ENCODE data around the gene USP36. TPM values are rescaled to one million over a fixed set of nuclear protein-coding genes. Genes with fewer than 3 reads are reported as not detected.
A peak's percentile ranks its signal among the peaks of the same experiment; 100 is the strongest.

The USP36 gene
- total and polyA plus RNA-seq, 7 donors: 6.7 to 49.3 (median 25.5) TPM

DNA sequence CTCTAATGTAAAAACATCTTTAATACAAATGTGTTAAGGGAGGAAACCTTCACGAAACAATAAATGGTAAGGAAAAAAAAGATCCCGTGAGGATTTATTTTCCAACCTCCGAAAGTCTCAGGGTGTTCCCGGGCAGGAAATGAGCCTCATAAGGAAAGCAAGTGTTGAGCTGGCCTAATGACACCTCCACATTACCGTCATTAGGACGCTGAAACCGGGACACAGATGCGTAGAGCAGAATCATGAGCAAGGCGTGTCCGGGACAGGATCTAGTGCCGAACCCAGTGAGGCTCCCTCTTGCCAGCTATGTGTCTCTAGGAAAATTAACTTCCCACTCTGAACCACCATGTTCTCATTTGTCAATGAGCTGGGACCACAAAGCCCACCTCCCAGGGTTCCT is 35.8 kb downstream of the USP36 start:
- no peaks in the 10 kb centered on the region for H3K27me3 ChIP-seq
- H3K4me1 ChIP-seq: peaks cover 0 to 6% (median 0%) of the 10 kb centered on the region in 4 donors
- DNase-seq: no peak
- TF ChIP-seq POLR2A (IDR thresholded peaks at IDR 0.05): no peak
- TF ChIP-seq POLR2AphosphoS5 (IDR thresholded peaks at IDR 0.05): peak in 3 of 4 donors; percentile 6 to 43 (median 34)
- H3K27ac ChIP-seq: peak overlapping the region in 3 of 4 donors; percentile 32 to 53 (median 48)
- WGBS, 2 donors: 80% methylated on average over 11 of the region's 11 CpGs
- H3K4me3 ChIP-seq: no peak overlapping the region
- no peaks in the 10 kb centered on the region for H3K9me3 ChIP-seq
- H3K36me3 ChIP-seq: peaks cover 43 to 91% (median 52%) of the 10 kb centered on the region in 4 donors
- intact Hi-C loops (cut with DNase I): no loop called here

DNA sequence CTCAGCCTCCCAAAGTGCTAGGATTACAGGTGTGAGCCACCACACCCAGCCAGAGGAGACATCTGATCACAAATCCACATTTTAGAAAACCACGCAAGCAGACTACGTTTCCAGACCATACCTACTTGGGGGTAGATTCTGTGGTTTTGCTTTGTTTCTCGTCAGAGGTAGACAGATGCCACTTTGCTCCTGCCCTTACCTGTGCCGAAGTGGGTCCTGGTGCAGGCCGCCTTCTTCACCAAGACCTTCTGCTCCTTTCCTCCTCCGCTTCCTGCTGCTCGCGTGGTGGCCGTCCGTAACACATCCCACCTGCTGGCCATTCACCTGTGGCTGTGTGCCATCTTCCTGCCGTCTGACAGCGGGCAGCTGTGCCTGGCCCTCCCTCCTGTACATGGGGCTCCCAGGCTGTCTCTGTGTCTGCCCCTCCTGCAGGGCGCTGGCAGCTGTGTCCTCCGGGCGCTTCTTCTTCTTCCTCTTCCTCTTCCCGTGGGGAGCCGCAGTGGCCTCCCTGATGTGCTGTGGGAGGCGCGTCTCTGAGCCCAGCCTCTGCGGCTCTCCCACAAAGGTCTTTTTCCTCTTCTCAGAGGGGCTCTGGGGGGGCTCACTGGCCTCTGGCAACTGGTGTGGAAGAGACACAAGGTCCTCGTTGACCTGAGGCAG is 37.3 kb downstream of the USP36 start:
- intact Hi-C loops (cut with DNase I): no loop called here
- no peaks in the 10 kb centered on the region for H3K9me3 ChIP-seq
- no peaks in the 10 kb centered on the region for H3K27me3 ChIP-seq
- peak overlapping the region in 2 of 4 donors; percentile 1 to 28 for H3K27ac ChIP-seq
- no peak overlapping the region for H3K4me3 ChIP-seq
- DNase-seq: no peak
- peaks cover 43 to 89% (median 52%) of the 10 kb centered on the region in 4 donors for H3K36me3 ChIP-seq
- H3K4me1 ChIP-seq: peaks cover 0 to 6% (median 0%) of the 10 kb centered on the region in 4 donors
- TF ChIP-seq EP300 (IDR thresholded peaks at IDR 0.05) (no peak), POLR2A (IDR thresholded peaks at IDR 0.05) (no peak), POLR2AphosphoS5 (IDR thresholded peaks at IDR 0.05) (no peak)
- TF ChIP-seq, protein P1, sequence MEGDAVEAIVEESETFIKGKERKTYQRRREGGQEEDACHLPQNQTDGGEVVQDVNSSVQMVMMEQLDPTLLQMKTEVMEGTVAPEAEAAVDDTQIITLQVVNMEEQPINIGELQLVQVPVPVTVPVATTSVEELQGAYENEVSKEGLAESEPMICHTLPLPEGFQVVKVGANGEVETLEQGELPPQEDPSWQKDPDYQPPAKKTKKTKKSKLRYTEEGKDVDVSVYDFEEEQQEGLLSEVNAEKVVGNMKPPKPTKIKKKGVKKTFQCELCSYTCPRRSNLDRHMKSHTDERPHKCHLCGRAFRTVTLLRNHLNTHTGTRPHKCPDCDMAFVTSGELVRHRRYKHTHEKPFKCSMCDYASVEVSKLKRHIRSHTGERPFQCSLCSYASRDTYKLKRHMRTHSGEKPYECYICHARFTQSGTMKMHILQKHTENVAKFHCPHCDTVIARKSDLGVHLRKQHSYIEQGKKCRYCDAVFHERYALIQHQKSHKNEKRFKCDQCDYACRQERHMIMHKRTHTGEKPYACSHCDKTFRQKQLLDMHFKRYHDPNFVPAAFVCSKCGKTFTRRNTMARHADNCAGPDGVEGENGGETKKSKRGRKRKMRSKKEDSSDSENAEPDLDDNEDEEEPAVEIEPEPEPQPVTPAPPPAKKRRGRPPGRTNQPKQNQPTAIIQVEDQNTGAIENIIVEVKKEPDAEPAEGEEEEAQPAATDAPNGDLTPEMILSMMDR (IDR thresholded peaks at IDR 0.05): no peak
- 69 to 85% methylated on average over 21 of the region's 21 CpGs for WGBS, 2 donors

DNA sequence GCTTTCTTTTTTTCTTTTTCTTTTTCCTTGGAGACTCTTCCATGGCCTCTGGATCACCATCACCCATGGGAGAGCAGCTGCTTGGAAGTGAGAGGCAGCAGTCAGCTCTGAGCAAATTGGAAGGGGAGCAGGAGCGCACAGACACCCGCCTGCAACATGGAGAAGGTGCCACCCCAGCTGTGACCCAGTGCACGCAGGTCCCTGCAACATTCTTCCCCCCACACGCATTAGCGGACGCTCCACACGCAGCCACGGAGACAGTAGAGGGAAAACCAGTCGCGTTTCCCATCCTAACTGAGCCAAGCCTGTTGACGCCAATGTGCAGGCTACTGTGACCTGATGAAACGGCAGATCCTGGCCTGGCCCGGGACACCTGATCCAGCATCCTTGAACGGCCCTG is 38.2 kb downstream of the USP36 start:
- Histone ChIP-seq H3K36me3 (peaks cover 41 to 90% (median 58%) of the 10 kb centered on the region in 4 donors), H3K4me1 (peaks cover 0 to 6% (median 0%) of the 10 kb centered on the region in 4 donors), H3K27me3 (no peaks in the 10 kb centered on the region), H3K4me3 (no peak overlapping the region), H3K9me3 (no peaks in the 10 kb centered on the region), H3K27ac (no peak overlapping the region)
- intact Hi-C loops (cut with DNase I): no loop called here
- WGBS, 2 donors: 96 to 97% methylated on average over 14 of the region's 14 CpGs
- TF ChIP-seq POLR2AphosphoS5 (IDR thresholded peaks at IDR 0.05) (no peak), POLR2A (IDR thresholded peaks at IDR 0.05) (no peak), EP300 (IDR thresholded peaks at IDR 0.05) (no peak)
- TF ChIP-seq, protein P1 (IDR thresholded peaks at IDR 0.05): no peak
- DNase-seq: no peak

DNA sequence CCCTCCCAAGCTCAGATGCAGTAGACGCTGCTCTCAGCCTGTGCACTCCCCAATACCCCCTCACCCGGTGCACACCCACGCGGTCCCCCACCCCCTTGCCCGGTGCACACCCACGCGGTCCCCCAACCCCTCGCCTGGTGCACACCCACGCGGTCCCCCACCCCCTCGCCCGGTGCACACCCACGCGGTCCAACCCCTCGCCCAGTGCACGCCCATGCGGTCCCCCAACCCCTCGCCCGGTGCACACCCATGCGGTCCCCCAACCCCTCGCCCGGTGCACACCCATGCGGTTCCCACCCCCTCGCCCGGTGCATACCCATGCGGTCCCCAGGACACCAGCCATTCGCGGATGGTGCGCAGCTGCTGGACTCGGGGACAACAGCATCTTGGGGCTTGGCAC is 38.6 kb downstream of the USP36 start:
- H3K4me1 ChIP-seq: peaks cover 0 to 6% (median 0%) of the 10 kb centered on the region in 4 donors
- no peaks in the 10 kb centered on the region for H3K9me3 ChIP-seq
- intact Hi-C loops (cut with DNase I): no loop called here
- no peak overlapping the region for H3K4me3 ChIP-seq
- no peaks in the 10 kb centered on the region for H3K27me3 ChIP-seq
- DNase-seq: no peak
- H3K36me3 ChIP-seq: peaks cover 40 to 90% (median 58%) of the 10 kb centered on the region in 4 donors
- TF ChIP-seq EP300 (IDR thresholded peaks at IDR 0.05) (no peak), POLR2A (IDR thresholded peaks at IDR 0.05) (no peak), POLR2AphosphoS5 (IDR thresholded peaks at IDR 0.05) (no peak)
- TF ChIP-seq, protein P1 (IDR thresholded peaks at IDR 0.05): no peak
- WGBS, 2 donors: 95 to 96% methylated on average over 30 of the region's 30 CpGs
- H3K27ac ChIP-seq: no peak overlapping the region

DNA sequence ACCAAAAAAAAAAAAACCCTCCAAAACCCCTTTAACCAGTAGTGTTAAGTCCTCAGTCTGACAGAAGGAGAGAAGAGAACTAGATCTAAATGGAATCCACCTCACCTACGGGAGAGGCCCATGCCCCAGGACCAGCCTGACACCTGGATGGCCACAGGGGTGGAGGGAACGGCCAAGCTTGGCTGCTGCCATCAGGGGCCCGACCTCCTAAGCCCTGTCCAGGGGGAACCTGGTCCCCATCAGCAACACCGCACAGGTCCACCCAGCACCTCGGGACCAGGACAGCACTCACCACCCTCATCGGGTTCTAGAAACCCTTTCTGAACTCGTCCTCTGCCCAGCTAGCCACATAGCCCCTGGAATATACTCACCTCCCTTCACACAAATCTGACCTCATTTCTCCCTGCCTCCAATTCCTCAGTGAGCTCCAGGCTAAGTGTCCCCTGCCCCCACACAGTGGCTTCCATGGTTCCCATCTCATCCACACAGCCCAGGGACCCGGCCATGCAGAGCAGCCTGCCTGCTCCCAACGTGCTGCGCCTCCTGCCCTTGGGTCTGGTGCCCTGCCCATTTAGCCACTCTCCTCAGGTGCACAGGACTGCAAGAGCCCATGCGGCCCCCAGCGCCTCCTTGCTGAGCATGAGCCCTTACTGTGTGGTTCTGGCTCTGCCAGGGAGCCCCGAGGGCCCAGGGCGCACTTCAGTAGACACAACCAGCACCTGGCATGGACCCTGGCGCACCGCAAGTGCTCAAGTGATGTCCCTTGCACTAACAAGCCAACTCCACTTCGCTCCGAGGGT is 40.3 kb downstream of the USP36 start:
- 93 to 95% methylated on average over 18 of the region's 18 CpGs for WGBS, 2 donors
- no peak overlapping the region for H3K4me3 ChIP-seq
- no peak overlapping the region for H3K27ac ChIP-seq
- H3K9me3 ChIP-seq: no peaks in the 10 kb centered on the region
- peaks cover 36 to 90% (median 59%) of the 10 kb centered on the region in 4 donors for H3K36me3 ChIP-seq
- DNase-seq: no peak
- intact Hi-C loops (cut with DNase I): no loop called here
- H3K27me3 ChIP-seq: no peaks in the 10 kb centered on the region
- peaks cover 0 to 6% (median 0%) of the 10 kb centered on the region in 4 donors for H3K4me1 ChIP-seq
- TF ChIP-seq POLR2A (IDR thresholded peaks at IDR 0.05) (no peak), POLR2AphosphoS5 (IDR thresholded peaks at IDR 0.05) (no peak), EP300 (IDR thresholded peaks at IDR 0.05) (no peak)
- TF ChIP-seq, protein P1 (IDR thresholded peaks at IDR 0.05): no peak
